GM12875 (cell line): ENCODE results near the gene PCP4.

Experiments used
- H3K4me3 ChIP-seq: one replicate; pipeline ENCODE4 v1.5.1; 2011; ENCODE audit warnings: low read depth, low read length, control low read depth
- CTCF ChIP-seq: IDR thresholded peaks from 2 replicates; pipeline ENCODE4 v1.5.1; 2011; ENCODE audit warnings: low read depth, mild to moderate bottlenecking, control low read depth, inconsistent platforms, low read length, moderate library complexity, borderline replicate concordance; ENCODE audit not compliant: insufficient read depth

PCP4 gene

GRCh38 chr21:39956586-39956985 is 89.3 kb downstream of the PCP4 start:
- no peak for TF ChIP-seq CTCF
- no peak overlapping the region for H3K4me3 ChIP-seq

- no peak for TF ChIP-seq CTCF
- no peak overlapping the region for H3K4me3 ChIP-seq
Observed at GRCh38 chr21:39958731-39959130, 91.5 kb downstream of the PCP4 start.

GRCh38 chr21:39961251-39961650 is 94.0 kb downstream of the PCP4 start:
- TF ChIP-seq CTCF, result no peak

GRCh38 chr21:39965026-39965425 is 97.8 kb downstream of the PCP4 start:
- H3K4me3 ChIP-seq, result no peak overlapping the region
- no peak for TF ChIP-seq CTCF

More at GRCh38 chr21:39961251-39961650, 94.0 kb downstream of the PCP4 start:
- no peak overlapping the region for H3K4me3 ChIP-seq

GRCh38 chr21:39966786-39967185 is 99.5 kb downstream of the PCP4 start:
- no peak for TF ChIP-seq CTCF

GRCh38 chr21:39968010-39968409 is 100.8 kb downstream of the PCP4 start:
- H3K4me3 ChIP-seq, result no peak overlapping the region
- no peak for TF ChIP-seq CTCF

More at GRCh38 chr21:39966786-39967185, 99.5 kb downstream of the PCP4 start:
- no peak overlapping the region for H3K4me3 ChIP-seq

GRCh38 chr21:39969691-39970364 is 102.6 kb downstream of the PCP4 start:
- no peak overlapping the region for H3K4me3 ChIP-seq
- no peak for TF ChIP-seq CTCF
